ENCODE data around the gene TGDS. TPM values are rescaled to one million over a fixed set of nuclear protein-coding genes. Genes with fewer than 3 reads are reported as not detected.

The TGDS gene
- total and polyA plus RNA-seq, 11 donors = 3.2 to 6.7 (median 4.6) TPM

GRCh38 chr13:94623316-94623715, 27.4 kb upstream of the TGDS start:
- intact Hi-C loops (cut with DNase I) = no loop called here
- peaks cover 0 to 99% (median 72%) of the 10 kb centered on the region in 9 donors for H3K36me3 ChIP-seq

GRCh38 chr13:94622344-94622743, 26.4 kb upstream of the TGDS start:
- no peak overlapping the region for H3K4me3 ChIP-seq
- ATAC-seq (no peak), DNase-seq (no peak)
- peaks cover 0 to 93% (median 64%) of the 10 kb centered on the region in 9 donors for H3K36me3 ChIP-seq
- TF ChIP-seq POLR2A (IDR thresholded peaks at IDR 0.05) = no peak
- no peak for TF ChIP-seq CTCF (IDR thresholded peaks at IDR 0.05)
- no peaks in the 10 kb centered on the region for H3K27me3 ChIP-seq
- H3K9me3 ChIP-seq = no peaks in the 10 kb centered on the region
- intact Hi-C loops (cut with DNase I) = no loop called here
- no peaks in the 10 kb centered on the region for H3K4me1 ChIP-seq
- WGBS, 4 donors = 90 to 93% (median 93%) methylated on average over 2 of the region's 2 CpGs
- H3K27ac ChIP-seq = no peak overlapping the region

More at GRCh38 chr13:94623316-94623715, 27.4 kb upstream of the TGDS start:
- no peaks in the 10 kb centered on the region for H3K4me1 ChIP-seq
- H3K9me3 ChIP-seq = no peaks in the 10 kb centered on the region
- DNase-seq = no peak
- no peak overlapping the region for H3K4me3 ChIP-seq
- H3K27ac ChIP-seq = no peak overlapping the region
- H3K27me3 ChIP-seq = no peaks in the 10 kb centered on the region
- ATAC-seq = no peak
- TF ChIP-seq CTCF (IDR thresholded peaks at IDR 0.05) (no peak), POLR2A (IDR thresholded peaks at IDR 0.05) (no peak)
- WGBS, 4 donors = 74 to 99% (median 87%) methylated on average over 4 of the region's 4 CpGs

- Histone ChIP-seq H3K4me3 (no peak overlapping the region), H3K36me3 (peaks cover 0 to 74% (median 52%) of the 10 kb centered on the region in 9 donors), H3K9me3 (no peaks in the 10 kb centered on the region), H3K27me3 (no peaks in the 10 kb centered on the region), H3K27ac (no peak overlapping the region), H3K4me1 (peaks cover 0 to 5% (median 0%) of the 10 kb centered on the region in 12 donors)
- no peak for TF ChIP-seq POLR2A (IDR thresholded peaks at IDR 0.05)
- peak in 11 of 12 donors; percentile 11 to 53 (median 41) for TF ChIP-seq CTCF (IDR thresholded peaks at IDR 0.05)
- WGBS, 4 donors = 84 to 91% (median 87%) methylated on average over 2 of the region's 2 CpGs
- intact Hi-C loops (cut with DNase I) = no loop called here
- DNase-seq (no peak), ATAC-seq (no peak)
Observed at GRCh38 chr13:94620286-94620896, 24.4 kb upstream of the TGDS start.

- Histone ChIP-seq H3K9me3 (no peaks in the 10 kb centered on the region), H3K4me3 (no peak overlapping the region), H3K4me1 (peaks cover 0 to 5% (median 0%) of the 10 kb centered on the region in 12 donors), H3K27me3 (no peaks in the 10 kb centered on the region), H3K36me3 (peaks cover 0 to 71% (median 37%) of the 10 kb centered on the region in 9 donors), H3K27ac (no peak overlapping the region)
- intact Hi-C loops (cut with DNase I) = loop anchor here in 7 of 10 donors (1.0 to 5.0 kb wide), 4 partner anchors 180 to 183 kb away; no protein-coding TSS in a partner anchor
- TF ChIP-seq POLR2A (IDR thresholded peaks at IDR 0.05) (no peak), CTCF (IDR thresholded peaks at IDR 0.05) (peak; percentile 34 to 77 (median 68))
- peak in 1 of 4 donors; percentile 60 for ATAC-seq
- 65 to 72% (median 68%) methylated on average over 4 of the region's 4 CpGs for WGBS, 4 donors
- DNase-seq = no peak
Observed at GRCh38 chr13:94617389-94618000, 21.5 kb upstream of the TGDS start.
